ENCODE results near the gene PPT1.
"Not testable (repeated sequence)": the region's sequence is repeated elsewhere in the genome, so short reads cannot be mapped to it uniquely, and the experiment has no call there.

The PPT1 gene

GRCh38 chr1:40057310-40058030 lies 39.6 kb downstream of the PPT1 start:
- in situ Hi-C loops (cut with MboI; ENCODE audit: low sequenced_read_pairs): no loop called here

DNA sequence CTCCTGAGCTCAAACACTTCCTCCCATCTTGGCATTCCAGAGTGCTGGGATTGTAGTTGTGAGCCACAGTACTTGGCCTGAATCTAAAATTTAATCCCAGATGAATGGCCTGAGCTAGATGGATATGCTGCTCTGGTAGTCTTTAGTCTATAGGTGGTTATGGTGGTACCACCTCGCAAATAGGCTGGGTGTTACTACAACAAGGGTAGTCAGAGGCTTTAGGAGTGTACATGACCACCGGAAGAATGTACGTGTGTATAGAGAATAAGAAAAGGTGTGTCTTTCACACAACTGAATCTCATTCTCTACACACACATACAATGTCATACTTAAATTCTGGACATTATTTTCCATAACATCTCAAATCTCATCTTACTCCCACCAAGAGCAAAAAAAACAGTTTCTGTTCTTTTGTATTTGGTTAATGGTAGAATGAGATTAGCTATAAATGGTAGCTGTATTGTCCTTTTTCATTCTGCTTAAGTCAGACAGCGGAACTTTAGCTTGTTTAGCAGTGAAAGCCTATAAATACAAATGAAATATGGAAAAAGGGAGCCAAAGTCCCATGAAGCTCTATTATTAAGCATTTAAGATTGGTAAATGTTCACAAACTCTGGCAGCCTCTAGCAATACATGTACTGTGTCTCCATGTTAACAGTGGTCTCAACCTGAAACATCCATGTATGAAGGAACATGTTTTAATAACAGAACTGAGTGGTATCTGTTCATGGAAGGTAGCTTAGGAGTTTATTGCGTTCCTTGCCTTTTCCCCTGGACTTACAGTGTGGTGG lies 40.3 kb downstream of the PPT1 start:
- in situ Hi-C loops (cut with MboI; ENCODE audit: low sequenced_read_pairs): no loop called here

DNA sequence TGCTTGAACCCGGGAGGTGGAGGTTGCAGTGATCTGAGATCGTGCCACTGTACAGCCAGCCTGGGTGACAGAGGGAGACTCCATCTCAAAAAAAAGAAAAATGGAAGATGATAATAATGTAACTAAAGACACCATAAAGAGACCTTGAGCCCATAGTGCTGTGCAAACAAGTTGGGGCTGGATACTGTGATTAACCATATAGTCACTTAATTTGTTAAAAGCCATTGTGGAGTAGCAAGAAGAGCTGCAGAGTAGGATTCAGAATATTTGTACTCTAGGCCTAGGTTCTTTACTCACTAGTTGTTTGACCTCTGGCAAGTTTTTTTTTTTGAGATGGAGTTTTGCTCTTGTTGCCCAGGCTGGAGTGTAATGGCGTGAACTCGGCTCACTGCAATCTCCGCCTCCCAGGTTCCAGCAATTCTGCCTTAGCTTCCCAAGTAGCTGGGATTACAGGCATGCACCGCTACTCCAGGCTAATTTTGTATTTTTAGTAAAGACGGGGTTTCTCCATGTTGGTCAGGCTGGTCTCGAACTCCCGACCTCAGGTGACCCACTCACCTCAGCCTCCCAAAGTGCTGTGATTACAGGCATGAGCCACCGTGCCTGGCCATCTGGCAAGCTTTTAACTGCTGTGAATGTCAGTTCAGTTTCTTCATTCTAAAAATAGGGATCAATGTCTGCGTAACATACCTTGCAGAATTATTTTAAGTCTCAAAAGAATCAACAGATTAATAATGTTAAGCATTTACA lies 43.7 kb downstream of the PPT1 start:
- in situ Hi-C loops (cut with MboI; ENCODE audit: low sequenced_read_pairs): no loop called here

DNA sequence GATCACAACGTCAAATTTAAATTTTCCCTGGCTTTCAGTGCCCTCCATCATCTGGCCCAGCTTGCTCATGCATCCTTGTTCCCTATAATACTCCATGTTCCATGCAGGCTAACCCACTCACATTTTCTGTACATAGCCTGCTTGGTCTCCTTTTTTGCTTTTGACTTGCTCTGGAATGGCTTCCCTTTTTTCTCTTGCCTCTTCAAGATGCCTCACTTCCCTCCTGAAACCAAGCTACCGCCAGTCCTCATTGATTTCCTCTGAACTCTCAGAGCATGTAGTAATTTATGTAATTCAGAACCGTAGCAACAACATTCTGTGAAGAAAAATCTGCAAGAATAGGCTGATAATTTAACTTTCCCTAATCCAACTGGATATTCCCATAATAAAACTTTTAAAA lies 46.2 kb downstream of the PPT1 start:
- in situ Hi-C loops (cut with MboI; ENCODE audit: low sequenced_read_pairs): no loop called here

DNA sequence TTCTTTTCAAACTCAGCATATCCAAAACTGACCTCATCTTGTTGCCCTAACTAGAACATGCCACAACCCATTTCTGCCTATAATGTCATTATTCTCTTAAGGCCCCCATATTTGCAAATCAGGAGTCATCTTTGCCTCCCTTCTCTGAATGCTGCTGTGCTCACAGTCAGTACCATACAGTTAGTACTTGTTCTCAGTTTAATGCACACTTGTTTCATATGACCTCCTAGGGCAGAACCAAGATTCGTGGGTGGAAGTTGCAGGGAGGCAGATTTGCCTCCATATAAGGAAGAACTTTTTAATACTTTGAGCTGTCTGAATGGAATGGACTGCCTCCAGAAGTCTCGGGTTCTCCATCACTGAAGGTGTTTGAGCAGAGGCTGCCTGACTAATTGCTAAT lies 47.3 kb downstream of the PPT1 start:
- in situ Hi-C loops (cut with MboI; ENCODE audit: low sequenced_read_pairs): no loop called here

DNA sequence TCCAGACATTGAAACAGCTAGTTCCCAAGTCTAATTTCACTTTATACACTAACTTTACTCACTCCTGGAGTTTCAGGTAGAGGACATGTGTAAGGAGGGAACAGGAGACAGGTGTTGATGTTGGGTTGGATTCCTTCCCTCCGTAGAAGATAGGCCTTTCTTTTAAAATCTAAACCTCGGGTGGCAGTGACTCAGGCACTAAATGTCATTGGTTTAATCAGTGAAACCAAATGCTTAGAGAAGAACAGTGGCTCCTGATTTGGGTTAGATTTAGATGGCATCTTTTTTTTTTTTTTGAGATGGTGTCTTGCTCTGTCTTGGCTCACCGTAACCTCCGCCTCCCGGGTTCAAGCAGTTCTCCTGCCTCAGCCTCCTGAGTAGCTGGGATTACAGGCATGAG lies 49.3 kb downstream of the PPT1 start:
- in situ Hi-C loops (cut with MboI; ENCODE audit: low sequenced_read_pairs): no loop called here

DNA sequence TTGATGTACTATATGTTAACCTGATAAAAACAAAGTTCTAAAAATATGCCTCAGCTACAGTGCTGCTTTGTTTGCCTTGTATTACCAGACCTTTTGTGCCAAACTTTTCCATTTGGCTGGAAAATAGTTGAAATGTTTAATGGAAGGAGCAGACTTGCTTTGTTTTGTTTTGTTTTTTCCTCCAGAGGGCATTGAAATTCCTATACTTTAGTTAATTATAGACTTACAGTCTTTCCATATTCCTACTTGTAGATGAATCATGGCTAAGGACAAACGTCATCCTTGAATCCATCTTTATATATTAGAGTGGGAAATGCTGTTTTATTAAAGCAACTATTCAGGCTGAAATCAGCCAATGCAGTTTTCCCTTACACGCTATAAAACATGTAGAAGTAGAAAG lies 49.8 kb downstream of the PPT1 start:
- in situ Hi-C loops (cut with MboI; ENCODE audit: low sequenced_read_pairs): no loop called here

DNA sequence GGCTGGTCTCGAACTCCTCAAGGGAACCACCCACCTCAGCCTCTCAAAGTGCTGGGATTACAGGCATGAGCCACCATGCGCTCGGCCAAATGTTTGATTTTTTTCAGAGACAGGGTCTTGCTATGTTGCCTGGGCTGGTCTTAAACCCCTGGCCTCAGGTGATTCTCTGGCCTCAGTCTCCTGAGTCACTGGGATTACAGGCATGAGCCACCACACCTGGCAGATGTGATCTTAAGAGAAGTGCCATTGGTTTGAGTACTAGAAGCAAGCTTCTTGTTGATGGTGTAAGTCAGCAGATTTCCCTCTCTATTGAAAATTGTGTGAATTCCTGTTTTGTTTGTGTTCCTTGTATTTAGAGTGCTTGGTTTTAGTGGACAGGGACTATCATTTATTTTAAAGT lies 51.3 kb downstream of the PPT1 start:
- in situ Hi-C loops (cut with MboI; ENCODE audit: low sequenced_read_pairs): no loop called here

DNA sequence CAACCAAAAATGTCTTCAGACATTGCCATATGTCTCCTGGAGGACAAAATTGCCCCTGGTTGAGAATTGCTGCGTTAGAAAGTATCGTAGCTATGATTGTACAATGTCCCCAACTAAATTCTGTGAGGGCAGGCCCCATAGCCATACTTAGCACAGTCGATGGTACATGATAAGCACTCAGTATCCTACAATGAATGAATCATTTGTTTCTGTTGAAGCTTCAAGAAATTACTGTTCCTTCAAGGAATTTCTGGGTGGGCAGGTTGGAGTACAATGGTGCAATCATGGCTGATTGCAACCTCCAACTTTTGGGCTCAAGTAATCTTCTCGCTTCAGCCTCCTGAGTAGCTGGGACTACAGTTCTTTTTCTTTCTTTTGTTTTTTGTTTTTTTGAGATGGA lies 51.9 kb downstream of the PPT1 start:
- in situ Hi-C loops (cut with MboI; ENCODE audit: low sequenced_read_pairs): no loop called here

GRCh38 chr1:40044110-40044509 lies 52.9 kb downstream of the PPT1 start:
- in situ Hi-C loops (cut with MboI; ENCODE audit: low sequenced_read_pairs): no loop called here

- in situ Hi-C loops (cut with MboI; ENCODE audit: low sequenced_read_pairs): no loop called here
Observed at GRCh38 chr1:40042341-40042740, 54.7 kb downstream of the PPT1 start.

GRCh38 chr1:40041466-40041838 lies 55.6 kb downstream of the PPT1 start:
- in situ Hi-C loops (cut with MboI; ENCODE audit: low sequenced_read_pairs): no loop called here

GRCh38 chr1:40040511-40041465 lies 56.3 kb downstream of the PPT1 start, which contains the start of gene CAP1:
Gene CAP1, plus strand, starts transcription at chr1:40040729. Its CDS starts 18,618 bp downstream, at chr1:40059347.
- in situ Hi-C loops (cut with MboI; ENCODE audit: low sequenced_read_pairs): no loop called here

GRCh38 chr1:40039757-40040510 lies 57.1 kb downstream of the PPT1 start:
- in situ Hi-C loops (cut with MboI; ENCODE audit: low sequenced_read_pairs): no loop called here

- in situ Hi-C loops (cut with MboI; ENCODE audit: low sequenced_read_pairs): no loop called here
Observed at GRCh38 chr1:40039245-40039756, 57.8 kb downstream of the PPT1 start.

- in situ Hi-C loops (cut with MboI; ENCODE audit: low sequenced_read_pairs): no loop called here
Observed at GRCh38 chr1:40038697-40039096, 58.4 kb downstream of the PPT1 start.

DNA sequence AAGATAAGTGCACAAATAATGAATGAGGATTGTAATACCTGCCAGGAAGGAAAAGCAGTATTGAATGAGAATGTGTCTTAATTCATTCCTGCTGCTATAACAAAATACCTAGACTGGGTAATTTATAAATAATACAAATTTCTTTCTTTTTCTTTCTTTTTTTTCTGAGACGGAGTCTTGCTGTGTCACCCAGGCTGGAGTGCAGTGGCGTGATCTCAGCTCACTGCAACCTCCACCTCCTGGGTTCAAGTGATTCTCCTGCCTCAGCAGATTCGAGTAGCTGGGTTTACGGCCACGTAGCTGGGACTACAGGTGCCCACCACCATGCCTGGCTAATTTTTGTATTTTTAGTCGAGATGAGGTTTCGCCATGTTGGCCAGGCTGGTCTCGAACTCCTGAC lies 59.8 kb downstream of the PPT1 start:
- in situ Hi-C loops (cut with MboI; ENCODE audit: low sequenced_read_pairs): not testable (repeated sequence)

DNA sequence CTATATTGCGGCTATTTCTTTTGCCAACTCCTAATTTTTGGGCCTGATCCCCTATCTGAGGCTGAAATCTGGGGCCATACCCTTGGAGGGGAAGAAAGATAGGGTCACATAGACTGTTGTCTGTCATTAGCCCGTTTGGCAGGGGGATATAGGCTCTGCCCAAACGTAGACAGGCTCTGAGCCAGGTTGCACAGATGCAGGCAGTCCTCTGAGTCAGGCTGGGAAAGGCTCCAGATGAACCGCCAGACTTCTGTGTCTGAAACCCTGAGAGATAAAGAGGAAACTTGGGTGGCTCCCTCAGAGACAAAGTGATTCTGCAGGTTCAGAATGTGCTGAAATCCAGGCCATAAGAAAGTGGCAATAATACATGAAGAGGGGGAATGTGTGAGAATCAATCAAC lies 60.5 kb downstream of the PPT1 start:
- in situ Hi-C loops (cut with MboI; ENCODE audit: low sequenced_read_pairs): no loop called here

DNA sequence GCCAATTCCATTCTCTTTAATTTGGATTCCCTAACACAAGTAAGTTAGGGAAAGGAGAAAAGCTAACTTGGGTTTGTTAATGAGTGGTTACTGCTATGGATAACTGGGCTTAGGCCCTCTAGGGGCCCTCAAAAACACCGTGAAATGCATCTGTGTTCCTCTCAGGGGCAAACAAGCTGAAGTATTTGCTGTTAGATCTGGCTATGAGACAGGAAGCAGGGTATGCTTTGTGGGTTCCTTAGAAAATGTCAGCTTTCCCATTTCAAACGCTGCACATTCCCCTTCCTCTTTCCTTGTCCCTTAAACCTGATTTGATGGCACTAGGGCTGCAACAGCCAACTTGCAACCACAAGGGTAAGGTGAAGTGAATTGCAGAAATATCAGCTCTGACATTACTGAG lies 62.2 kb downstream of the PPT1 start:
- in situ Hi-C loops (cut with MboI; ENCODE audit: low sequenced_read_pairs): no loop called here
